Peyer's patch (tissue), 4 donors: ENCODE data around the gene PIAS4. TPM values are rescaled to one million over a fixed set of nuclear protein-coding genes. Genes with fewer than 3 reads are reported as not detected.

Experiments used
- DNase-seq, 3 donors: peaks; one replicate each; pipeline ENCODE4 v3.0.0-alpha.2; 2017 to 2019
- H3K27ac ChIP-seq, 4 donors: fragments of 200-600 bp; sonication (generic); one replicate each; pipeline ENCODE4 v1.5.1; 2016 to 2019
- H3K27me3 ChIP-seq, 2 donors: fragments of 200-600 bp; sonication (generic); one replicate each; pipeline ENCODE4 v1.5.1; 2019
- H3K36me3 ChIP-seq, 3 donors: fragments of 200-600 bp; sonication (generic); one replicate each; pipeline ENCODE4 v1.5.1; 2016 to 2019
- H3K4me1 ChIP-seq, 4 donors: fragments of 200-600 bp; sonication (generic); one replicate each; pipeline ENCODE4 v1.5.1; 2016 to 2019
- H3K4me3 ChIP-seq, 4 donors: fragments of 200-600 bp; sonication (generic); 1 replicate in 3 of 4; 2 replicates in 1 of 4; pipeline ENCODE4 v1.5.1; 2016 to 2019; ENCODE audit warnings: mild to moderate bottlenecking in 1 of 4
- H3K9me3 ChIP-seq, 4 donors: fragments of 200-600 bp; sonication (generic); one replicate each; pipeline ENCODE4 v1.5.1; 2016 to 2019; ENCODE audit warnings: mild to moderate bottlenecking in 1 of 4
- CTCF ChIP-seq, 6 experiments: fragments of 450-650 bp in 4 of 6; fragments of 200-600 bp in 2 of 6; sonication (generic) in 1 of 6; IDR thresholded peaks; one replicate each; pipeline ENCODE4 v1.5.1; 2017 to 2019; ENCODE audit warnings: antibody characterized with exemption in 6 of 6, mild to moderate bottlenecking in 3 of 6, moderate library complexity in 1 of 6
- POLR2A ChIP-seq, 2 donors: fragments of 450-650 bp; IDR thresholded peaks; one replicate each; pipeline ENCODE4 v1.5.1; 2017; ENCODE audit warnings: antibody characterized with exemption in 2 of 2, mild to moderate bottlenecking in 2 of 2, moderate library complexity in 2 of 2
- total RNA-seq, 4 donors: library from RNA; depleted of rRNA; stranded (reverse); fragments of >200 nt; gene quantifications; one replicate each; pipeline ENCODE4 v1.1.0, GENCODE V29; 2016

The PIAS4 gene
- total RNA-seq, 4 donors from 2014 or later = 15.9 to 47.9 (median 24.2) TPM

- H3K36me3 ChIP-seq = peaks cover 0 to 48% (median 0%) of the 10 kb centered on the region in 3 donors
- H3K9me3 ChIP-seq = no peaks in the 10 kb centered on the region
- no peaks in the 10 kb centered on the region for H3K27me3 ChIP-seq
- peak overlapping the region in 1 of 4 donors; percentile 33 for H3K4me3 ChIP-seq
- peak overlapping the region in 2 of 4 donors; percentile 89 to 97 for H3K27ac ChIP-seq
- no peak for DNase-seq
- peaks cover 9 to 86% (median 38%) of the 10 kb centered on the region in 4 donors for H3K4me1 ChIP-seq
- TF ChIP-seq POLR2A (IDR thresholded peaks at IDR 0.05) = no peak
- no peak for TF ChIP-seq CTCF (IDR thresholded peaks at IDR 0.05)
Observed at GRCh38 chr19:4055209-4055552, 47.6 kb downstream of the PIAS4 start.

- no peaks in the 10 kb centered on the region for H3K27me3 ChIP-seq
- H3K4me3 ChIP-seq = peak overlapping the region; percentile 6 to 100 (median 56)
- peak in 3 of 6 experiments; percentile 31 to 36 (median 34) for TF ChIP-seq CTCF (IDR thresholded peaks at IDR 0.05)
- peak; percentile 39 to 56 for TF ChIP-seq POLR2A (IDR thresholded peaks at IDR 0.05)
- peak overlapping the region; percentile 96 to 100 (median 98) for H3K27ac ChIP-seq
- H3K4me1 ChIP-seq = peaks cover 9 to 91% (median 54%) of the 10 kb centered on the region in 4 donors
- H3K36me3 ChIP-seq = peaks cover 0 to 33% (median 0%) of the 10 kb centered on the region in 3 donors
- no peaks in the 10 kb centered on the region for H3K9me3 ChIP-seq
- DNase-seq = peak in 2 of 3 donors; percentile 88 to 90
Observed at GRCh38 chr19:4057931-4058692, 50.6 kb downstream of the PIAS4 start.

GRCh38 chr19:4058693-4059452 is 51.3 kb downstream of the PIAS4 start:
- H3K4me1 ChIP-seq = peaks cover 9 to 91% (median 55%) of the 10 kb centered on the region in 4 donors
- H3K4me3 ChIP-seq = peak overlapping the region; percentile 17 to 100 (median 67)
- H3K9me3 ChIP-seq = no peaks in the 10 kb centered on the region
- TF ChIP-seq POLR2A (IDR thresholded peaks at IDR 0.05) = no peak
- TF ChIP-seq CTCF (IDR thresholded peaks at IDR 0.05) = no peak
- H3K27ac ChIP-seq = peak overlapping the region; percentile 96 to 100 (median 98)
- peaks cover 0 to 27% (median 0%) of the 10 kb centered on the region in 3 donors for H3K36me3 ChIP-seq
- peak in 1 of 3 donors; percentile 68 for DNase-seq
- H3K27me3 ChIP-seq = no peaks in the 10 kb centered on the region

- H3K9me3 ChIP-seq = no peaks in the 10 kb centered on the region
- no peaks in the 10 kb centered on the region for H3K27me3 ChIP-seq
- H3K27ac ChIP-seq = peak overlapping the region; percentile 96 to 100 (median 98)
- peak overlapping the region; percentile 17 to 100 (median 67) for H3K4me3 ChIP-seq
- TF ChIP-seq POLR2A (IDR thresholded peaks at IDR 0.05) (peak; percentile 26 to 56), CTCF (IDR thresholded peaks at IDR 0.05) (peak in 1 of 6 experiments; percentile 9)
- DNase-seq = peak in 2 of 3 donors; percentile 84 to 88
- H3K36me3 ChIP-seq = peaks cover 0 to 21% (median 0%) of the 10 kb centered on the region in 3 donors
- H3K4me1 ChIP-seq = peaks cover 7 to 90% (median 55%) of the 10 kb centered on the region in 4 donors
Observed at GRCh38 chr19:4059453-4059871, 51.9 kb downstream of the PIAS4 start.

GRCh38 chr19:4059891-4060620 is 52.5 kb downstream of the PIAS4 start:
- H3K27me3 ChIP-seq = no peaks in the 10 kb centered on the region
- H3K36me3 ChIP-seq = peaks cover 0 to 15% (median 0%) of the 10 kb centered on the region in 3 donors
- TF ChIP-seq CTCF (IDR thresholded peaks at IDR 0.05) = no peak
- TF ChIP-seq POLR2A (IDR thresholded peaks at IDR 0.05) = peak; percentile 37 to 73
- peak; percentile 80 to 93 (median 90) for DNase-seq
- H3K27ac ChIP-seq = peak overlapping the region; percentile 96 to 100 (median 98)
- H3K9me3 ChIP-seq = no peaks in the 10 kb centered on the region
- H3K4me3 ChIP-seq = peak overlapping the region; percentile 17 to 100 (median 67)
- peaks cover 5 to 84% (median 55%) of the 10 kb centered on the region in 4 donors for H3K4me1 ChIP-seq
